IMR-90 (cell line): Measurements from ENCODE around the gene GARS1. TPM values are rescaled to one million over a fixed set of nuclear protein-coding genes. Genes with fewer than 3 reads are reported as not detected.

ENCODE experiments used
- ATAC-seq: fragments of 200-7000 bp; cut with Tn5 transposase; 2 replicates; pipeline ENCODE4 v1.9.1; 2020; ENCODE audit warnings: low read depth, mild to moderate bottlenecking, moderate library complexity
- BruUV-seq: library from RNA; stranded (reverse); fragments of 400-500 nt; replicated peaks from 2 replicates; lab custom pipeline; 2021; lab: Mats Ljungman, UMichigan
- CTCF ChIA-PET: fragments of 300-600 bp; formaldehyde crosslinking; extraction: SDS; loops from one replicate; lab custom pipeline; 2021; ENCODE audit warnings: antibody characterized with exemption; lab: Yijun Ruan, JAX
- POLR2A ChIA-PET: fragments of 300-600 bp; sonication (Branson Sonifier 250); formaldehyde crosslinking; loops from one replicate; lab custom pipeline; 2022; ENCODE audit warnings: antibody characterized with exemption; ENCODE audit not compliant: unreplicated experiment; lab: Charles Lee
- DNase-seq: peaks from one replicate; pipeline ENCODE4 v3.0.0; 2013
- H2AFZ ChIP-seq: replicated peaks from 2 replicates; pipeline ENCODE3; 2013; ENCODE audit warnings: low read length, mild to moderate bottlenecking; ENCODE audit not compliant: poor library complexity
- H2AK5ac ChIP-seq: 2 replicates; pipeline ENCODE4 v1.6.1; 2013; ENCODE audit warnings: low read depth, low read length, inconsistent platforms
- H2AK9ac ChIP-seq: replicated peaks from 2 replicates; pipeline ENCODE3; 2013; ENCODE audit warnings: mild to moderate bottlenecking, low read depth, low read length, moderate library complexity; ENCODE audit not compliant: poor library complexity
- H2BK120ac ChIP-seq: 2 replicates; pipeline ENCODE4 v1.6.1; 2013; ENCODE audit warnings: low read depth, low read length, inconsistent platforms
- H2BK15ac ChIP-seq: 3 replicates; pipeline ENCODE4 v1.6.1; 2013; ENCODE audit warnings: low read depth, low read length, inconsistent platforms
- H2BK20ac ChIP-seq: 2 replicates; pipeline ENCODE4 v1.6.1; 2013; ENCODE audit warnings: low read depth, mild to moderate bottlenecking, inconsistent platforms, low read length, moderate library complexity
- H2BK5ac ChIP-seq: 2 replicates; pipeline ENCODE4 v1.6.1; 2013; ENCODE audit warnings: mild to moderate bottlenecking, low read depth, low read length, inconsistent platforms; ENCODE audit not compliant: poor library complexity, severe bottlenecking
- H3K14ac ChIP-seq: replicated peaks from 2 replicates; pipeline ENCODE4 v1.6.1; 2013; ENCODE audit warnings: low read depth, low read length, inconsistent platforms
- H3K18ac ChIP-seq: 2 replicates; pipeline ENCODE4 v1.6.1; 2013; ENCODE audit warnings: low read depth, low read length, control low read depth
- H3K23ac ChIP-seq: 2 replicates; pipeline ENCODE4 v1.6.1; 2013; ENCODE audit warnings: low read depth, low read length, inconsistent platforms
- H3K27ac ChIP-seq: 2 replicates; pipeline ENCODE4 v1.5.1; 2013; ENCODE audit warnings: mild to moderate bottlenecking, control low read depth, low read length; ENCODE audit not compliant: insufficient read depth
- H3K27me3 ChIP-seq: 2 replicates; pipeline ENCODE4 v1.6.1; 2013; ENCODE audit warnings: low read length; ENCODE audit not compliant: control insufficient read depth, insufficient read depth
- H3K36me3 ChIP-seq: 2 replicates; pipeline ENCODE4 v1.6.1; 2013; ENCODE audit warnings: low read length, mixed read lengths; ENCODE audit not compliant: control insufficient read depth, insufficient read depth
- H3K4ac ChIP-seq: 2 replicates; pipeline ENCODE4 v1.6.1; 2013; ENCODE audit warnings: low read depth, low read length, inconsistent platforms
- H3K4me1 ChIP-seq: 2 replicates; pipeline ENCODE4 v1.6.1; 2013; ENCODE audit warnings: low read length, mixed read lengths; ENCODE audit not compliant: control insufficient read depth, insufficient read depth
- H3K4me2 ChIP-seq: 2 replicates; pipeline ENCODE4 v1.6.1; 2013; ENCODE audit warnings: low read depth, mild to moderate bottlenecking, control low read depth, low read length, moderate library complexity
- H3K4me3 ChIP-seq: 2 replicates; pipeline ENCODE4 v1.5.1; 2013; ENCODE audit warnings: low read depth, mild to moderate bottlenecking, control low read depth, low read length, moderate library complexity; ENCODE audit not compliant: insufficient read depth
- H3K56ac ChIP-seq: 2 replicates; pipeline ENCODE4 v1.6.1; 2013; ENCODE audit warnings: low read length, inconsistent platforms; ENCODE audit not compliant: insufficient read depth; ENCODE audit errors: extremely low read depth
- H3K79me1 ChIP-seq, 2 experiments: 2 replicates each; pipeline ENCODE4 v1.6.1; 2013; ENCODE audit warnings: low read length in 2 of 2, inconsistent platforms in 1 of 2, low read depth in 1 of 2
- H3K9ac ChIP-seq: 2 replicates; pipeline ENCODE4 v1.6.1; 2013; ENCODE audit warnings: low read depth, low read length, control low read depth
- H3K9me1 ChIP-seq: 2 replicates; pipeline ENCODE4 v1.6.1; 2013; ENCODE audit warnings: low read length, inconsistent platforms; ENCODE audit not compliant: insufficient read depth
- H3K9me3 ChIP-seq: 2 replicates; pipeline ENCODE4 v1.6.1; 2013; ENCODE audit warnings: low read length; ENCODE audit not compliant: control insufficient read depth, insufficient read depth
- H4K20me1 ChIP-seq: 2 replicates; pipeline ENCODE4 v1.6.1; 2013; ENCODE audit warnings: low read length, inconsistent platforms; ENCODE audit not compliant: insufficient read depth
- H4K5ac ChIP-seq: 2 replicates; pipeline ENCODE4 v1.6.1; 2013; ENCODE audit warnings: mild to moderate bottlenecking, low read depth, low read length, control low read depth
- H4K8ac ChIP-seq, 2 experiments: 2 replicates each; pipeline ENCODE4 v1.6.1; 2013; ENCODE audit warnings: low read depth in 2 of 2, low read length in 2 of 2, control low read depth in 1 of 2, inconsistent platforms in 1 of 2
- H4K91ac ChIP-seq: 2 replicates; pipeline ENCODE4 v1.6.1; 2013; ENCODE audit warnings: low read depth, low read length, inconsistent platforms; ENCODE audit not compliant: insufficient read depth
- BHLHE40 ChIP-seq: fragments of 150-350 bp; IDR thresholded peaks from 2 replicates; pipeline ENCODE4 v1.6.1; 2016; ENCODE audit warnings: mild to moderate bottlenecking, low read depth, low read length
- CEBPB ChIP-seq: IDR thresholded peaks from 2 replicates; pipeline ENCODE4 v1.6.1; 2012; ENCODE audit warnings: low read depth, low read length, improper control_type of control experiment
- CHD1 ChIP-seq: IDR thresholded peaks from 2 replicates; pipeline ENCODE4 v1.6.1; 2012; ENCODE audit warnings: low read depth, low read length, improper control_type of control experiment
- CTCF ChIP-seq: conservative IDR thresholded peaks from 2 replicates; pipeline ENCODE4 v1.5.1; 2012; ENCODE audit warnings: mild to moderate bottlenecking, low read depth, low read length, improper control_type of control experiment
- FOS ChIP-seq: fragments of 150-350 bp; IDR thresholded peaks from 2 replicates; pipeline ENCODE4 v1.6.1; 2016; ENCODE audit warnings: low read depth, low read length
- MAFK ChIP-seq: IDR thresholded peaks from 2 replicates; pipeline ENCODE4 v1.6.1; 2012; ENCODE audit warnings: low read depth, low read length, improper control_type of control experiment
- MAZ ChIP-seq: IDR thresholded peaks from 2 replicates; pipeline ENCODE4 v1.6.1; 2012; ENCODE audit warnings: low read depth, mild to moderate bottlenecking, low read length, improper control_type of control experiment, moderate library complexity, borderline replicate concordance
- MXI1 ChIP-seq: IDR thresholded peaks from 2 replicates; pipeline ENCODE4 v1.6.1; 2012; ENCODE audit warnings: low read depth, mild to moderate bottlenecking, low read length, moderate library complexity, borderline replicate concordance
- NFE2L2 ChIP-seq: fragments of 150-350 bp; IDR thresholded peaks from 2 replicates; pipeline ENCODE4 v1.6.1; 2016; ENCODE audit warnings: low read depth, mild to moderate bottlenecking, low read length
- POLR2A ChIP-seq: IDR thresholded peaks from 2 replicates; pipeline ENCODE4 v1.6.1; 2012; ENCODE audit warnings: mild to moderate bottlenecking, low read depth, low read length
- RAD21 ChIP-seq: IDR thresholded peaks from 2 replicates; pipeline ENCODE4 v1.6.1; 2012; ENCODE audit warnings: low read length, improper control_type of control experiment
- RCOR1 ChIP-seq: IDR thresholded peaks from 2 replicates; pipeline ENCODE4 v1.6.1; 2012; ENCODE audit warnings: mild to moderate bottlenecking, low read length, improper control_type of control experiment; ENCODE audit not compliant: insufficient replicate concordance
- RFX5 ChIP-seq: IDR thresholded peaks from 2 replicates; pipeline ENCODE4 v1.8.0; 2012; ENCODE audit warnings: low read depth, mild to moderate bottlenecking, low read length, moderate library complexity
- SMC3 ChIP-seq: fragments of 150-350 bp; IDR thresholded peaks from 2 replicates; pipeline ENCODE4 v1.6.1; 2016; ENCODE audit warnings: low read depth, mild to moderate bottlenecking, antibody characterized with exemption, low read length, moderate library complexity
- USF2 ChIP-seq: fragments of 150-350 bp; IDR thresholded peaks from 2 replicates; pipeline ENCODE4 v1.6.1; 2017; ENCODE audit warnings: mild to moderate bottlenecking, antibody characterized with exemption, low read length, low read depth
- WGBS, 2 experiments: methylation state at CpG; one replicate each; pipeline versions ENCODE4 v1.1.5 to v1.1.7; 2013; ENCODE audit warnings: missing lambda C conversion rate in 2 of 2; ENCODE audit not compliant: insufficient read length in 1 of 2; ENCODE audit errors: extremely low coverage in 2 of 2; 5-methylcytosine and 5-hydroxymethylcytosine counted together
- dilution Hi-C: fragments of 300-500 bp; cut with HindIII; formaldehyde crosslinking; loops from one replicate; pipeline ENCODE4 v1.14.3; 2018; ENCODE audit warnings: low sequenced_read_pairs; ENCODE audit not compliant: unreplicated experiment
- in situ Hi-C: fragments of 300-500 bp; cut with MboI; formaldehyde crosslinking; loops from 3 replicates; pipeline ENCODE4 v1.14.3; 2019; ENCODE audit warnings: low sequenced_read_pairs, inconsistent platforms, mixed read lengths
- intact Hi-C: fragments of 100-400 bp; cut with micrococcal nuclease; formaldehyde crosslinking; loops from 2 replicates; pipeline ENCODE4 v1.10.0; 2022
- polyA plus RNA-seq, 3 experiments: library from polyadenylated mRNA; depleted of rRNA; stranded (reverse); fragments of >200 nt; gene quantifications; 2 replicates each; pipeline ENCODE4 v1.2.3, GENCODE V29; 2012; ENCODE audit warnings: low replicate concordance in 1 of 3
- total RNA-seq: library from RNA; depleted of rRNA; stranded (reverse); fragments of >200 nt; gene quantifications from 2 replicates; pipeline ENCODE4 v1.2.3, GENCODE V29; 2012
- TF ChIP-seq, protein P1 (sequence below): fragments of 150-350 bp; IDR thresholded peaks from 2 replicates; pipeline ENCODE4 v1.6.1; 2016; ENCODE audit warnings: low read depth, mild to moderate bottlenecking, low read length, moderate library complexity, borderline replicate concordance

The GARS1 gene
- total and polyA plus RNA-seq, 2 of the 4 experiments (the other 2 are of a cell fraction) = 105 to 551 TPM

- ChIA-PET CTCF (interaction anchor here (1.2 kb wide), 2 partner anchors 11 to 21 kb away, joined by 3 read pairs; no protein-coding TSS in a partner anchor), POLR2A (interaction anchor here (0.6 kb wide), 1 partner anchor 71 kb away, joined by 3 read pairs; no protein-coding TSS in a partner anchor)
- intact Hi-C loops (loop anchor here (1.0 to 2.0 kb wide), 2 partner anchors 9 to 13 kb away; no protein-coding TSS in a partner anchor), dilution Hi-C loops (no loop called here), in situ Hi-C loops (no loop called here)
- H2AFZ ChIP-seq = no peak overlapping the region
- H3K27ac ChIP-seq = no peak overlapping the region
- no peak overlapping the region for H3K14ac ChIP-seq
- no peak for ATAC-seq
- H3K4me2 ChIP-seq = no peak overlapping the region
- H4K91ac ChIP-seq = no peak overlapping the region
- no peak overlapping the region for H3K4ac ChIP-seq
- peaks cover 55% of the 10 kb centered on the region; the same call in 1 of the 2 replicates for H4K20me1 ChIP-seq
- H3K4me1 ChIP-seq = no peaks in the 10 kb centered on the region; the same call in 1 of the 2 replicates
- TF ChIP-seq RFX5 (no peak), CHD1 (no peak), NFE2L2 (no peak), POLR2A (no peak), SMC3 (no peak), CEBPB (no peak), BHLHE40 (no peak), RCOR1 (no peak), MAFK (no peak), CTCF (no peak), RAD21 (no peak), MXI1 (no peak), MAZ (no peak), FOS (no peak), USF2 (no peak)
- TF ChIP-seq, protein P1, sequence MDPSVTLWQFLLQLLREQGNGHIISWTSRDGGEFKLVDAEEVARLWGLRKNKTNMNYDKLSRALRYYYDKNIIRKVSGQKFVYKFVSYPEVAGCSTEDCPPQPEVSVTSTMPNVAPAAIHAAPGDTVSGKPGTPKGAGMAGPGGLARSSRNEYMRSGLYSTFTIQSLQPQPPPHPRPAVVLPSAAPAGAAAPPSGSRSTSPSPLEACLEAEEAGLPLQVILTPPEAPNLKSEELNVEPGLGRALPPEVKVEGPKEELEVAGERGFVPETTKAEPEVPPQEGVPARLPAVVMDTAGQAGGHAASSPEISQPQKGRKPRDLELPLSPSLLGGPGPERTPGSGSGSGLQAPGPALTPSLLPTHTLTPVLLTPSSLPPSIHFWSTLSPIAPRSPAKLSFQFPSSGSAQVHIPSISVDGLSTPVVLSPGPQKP = no peak
- H3K9ac ChIP-seq = no peak overlapping the region
- no peak overlapping the region for H3K18ac ChIP-seq
- no peak overlapping the region for H3K56ac ChIP-seq
- no peak overlapping the region for H2BK20ac ChIP-seq
- no TSS peak for BruUV-seq
- no peak overlapping the region for H2AK9ac ChIP-seq
- H4K8ac ChIP-seq = no peak overlapping the region
- no peak for DNase-seq
- no peaks in the 10 kb centered on the region for H3K9me3 ChIP-seq
- peaks cover 46 to 52% of the 10 kb centered on the region in 2 experiments for H3K79me1 ChIP-seq
- H3K27me3 ChIP-seq = no peaks in the 10 kb centered on the region
- WGBS, 2 experiments = 90% methylated on average over 2 of the region's 4 CpGs; no CpG with 5 or more reads in 1 of the 2 experiments
- H4K5ac ChIP-seq = no peak overlapping the region
- no peak overlapping the region for H3K4me3 ChIP-seq
- H2BK15ac ChIP-seq = no peak overlapping the region
- H3K36me3 ChIP-seq = peaks cover 58% of the 10 kb centered on the region
- no peak overlapping the region for H2BK120ac ChIP-seq
- H3K9me1 ChIP-seq = peaks cover 4% of the 10 kb centered on the region
- H3K23ac ChIP-seq = no peak overlapping the region
- no peak overlapping the region for H2AK5ac ChIP-seq
- no peak overlapping the region for H2BK5ac ChIP-seq
These were observed 23.5 kb downstream of the GARS1 start for GRCh38 chr7:30618080-30618676.
